ENCODE measurements around the gene ERMP1.

The ERMP1 gene

DNA sequence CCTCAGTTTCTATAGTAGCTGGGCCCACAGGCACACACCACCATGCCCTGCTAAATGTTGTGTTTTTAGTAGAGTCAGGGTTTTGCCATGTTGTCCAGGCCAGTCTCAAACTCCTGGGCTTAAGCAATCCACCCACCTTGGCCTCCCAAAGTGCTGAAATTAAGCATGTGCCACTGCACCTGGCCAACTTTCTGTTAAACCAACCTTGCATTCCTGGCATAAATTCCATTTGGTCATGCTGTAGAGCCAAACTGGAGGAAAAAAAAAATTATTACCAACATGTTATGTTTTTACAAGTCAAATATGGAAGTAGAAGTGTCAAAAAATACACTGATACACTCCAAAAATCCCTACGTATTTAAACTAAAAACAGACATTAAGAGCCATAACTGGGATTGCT lies 54.1 kb downstream of the ERMP1 start:
- DNase-seq, result no peak

DNA sequence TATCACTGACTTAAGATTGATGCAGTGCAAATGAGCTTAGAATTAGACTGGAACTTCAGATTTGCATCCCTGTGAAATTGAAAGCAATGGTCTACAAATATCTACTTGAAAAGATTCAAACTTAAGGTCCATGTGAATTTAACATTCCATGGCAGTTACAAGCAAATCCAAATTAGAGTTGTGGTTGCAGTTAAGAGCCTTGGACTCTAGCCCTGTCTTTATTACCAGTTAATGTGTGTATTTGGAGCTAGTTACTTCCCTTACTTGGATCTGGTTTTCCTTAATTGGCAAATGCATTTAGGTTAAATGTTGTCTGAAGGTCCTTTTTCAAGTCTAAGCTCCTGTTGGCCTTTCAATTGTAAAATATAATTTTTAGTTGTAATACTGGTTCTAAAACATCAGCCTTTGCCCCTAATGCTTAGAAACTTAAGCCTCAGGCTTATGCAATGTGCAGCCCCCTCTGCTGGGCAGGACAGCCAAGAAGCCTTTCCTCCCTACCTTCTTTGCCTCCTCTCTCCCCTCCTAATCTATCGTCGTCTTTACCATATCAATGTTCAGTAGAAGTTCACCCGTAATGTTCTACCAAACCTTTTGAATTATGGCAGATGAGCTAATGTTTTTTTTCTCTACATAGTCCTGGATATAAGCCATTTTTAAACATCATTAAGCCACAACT lies 59.5 kb downstream of the ERMP1 start:
- DNase-seq, result no peak

DNA sequence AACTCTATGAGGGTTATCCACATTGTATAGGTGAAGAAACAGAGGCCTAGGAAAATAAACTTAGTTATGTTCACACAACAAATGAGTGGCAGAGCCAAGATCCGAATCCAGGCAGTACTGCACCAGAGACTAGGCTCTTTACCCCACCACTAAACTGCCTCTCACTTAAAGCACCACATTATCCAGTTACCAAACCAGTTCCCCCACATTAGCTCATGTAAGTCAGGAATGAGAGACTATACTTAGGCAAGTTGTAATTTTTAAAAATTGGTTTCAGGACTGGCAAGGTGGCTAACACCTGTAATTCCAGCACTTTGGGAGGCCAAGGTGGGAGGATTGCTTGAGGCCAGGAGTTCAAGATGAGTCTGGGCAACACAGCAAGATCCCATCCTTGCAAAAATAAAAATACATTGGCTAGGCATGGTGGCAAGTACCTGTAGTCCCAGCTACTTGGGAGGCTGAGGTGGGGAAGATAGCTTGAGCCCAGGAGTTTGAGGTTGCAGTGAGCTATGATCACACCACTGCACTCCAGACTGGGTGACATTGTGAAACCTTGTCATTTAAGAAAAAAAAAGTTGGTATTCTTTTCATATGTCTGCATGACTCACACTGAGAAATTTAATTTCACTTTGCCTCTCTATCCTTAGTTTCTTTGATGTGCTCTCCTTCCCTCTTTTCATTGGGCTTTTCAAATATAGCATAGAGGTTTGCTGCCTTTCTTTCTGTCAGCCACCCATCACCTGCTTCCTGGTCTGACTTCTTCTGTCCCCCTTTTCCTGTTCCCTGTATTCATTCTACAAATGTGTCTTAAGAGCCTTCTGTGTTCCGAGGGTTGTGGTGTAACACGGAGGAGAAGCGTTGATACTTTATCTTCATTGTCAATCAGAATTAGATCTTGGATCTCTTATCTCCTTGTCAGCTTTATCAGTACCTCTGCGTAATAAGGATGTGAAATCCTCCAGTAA lies 64.7 kb downstream of the ERMP1 start:
- no peak for DNase-seq

DNA sequence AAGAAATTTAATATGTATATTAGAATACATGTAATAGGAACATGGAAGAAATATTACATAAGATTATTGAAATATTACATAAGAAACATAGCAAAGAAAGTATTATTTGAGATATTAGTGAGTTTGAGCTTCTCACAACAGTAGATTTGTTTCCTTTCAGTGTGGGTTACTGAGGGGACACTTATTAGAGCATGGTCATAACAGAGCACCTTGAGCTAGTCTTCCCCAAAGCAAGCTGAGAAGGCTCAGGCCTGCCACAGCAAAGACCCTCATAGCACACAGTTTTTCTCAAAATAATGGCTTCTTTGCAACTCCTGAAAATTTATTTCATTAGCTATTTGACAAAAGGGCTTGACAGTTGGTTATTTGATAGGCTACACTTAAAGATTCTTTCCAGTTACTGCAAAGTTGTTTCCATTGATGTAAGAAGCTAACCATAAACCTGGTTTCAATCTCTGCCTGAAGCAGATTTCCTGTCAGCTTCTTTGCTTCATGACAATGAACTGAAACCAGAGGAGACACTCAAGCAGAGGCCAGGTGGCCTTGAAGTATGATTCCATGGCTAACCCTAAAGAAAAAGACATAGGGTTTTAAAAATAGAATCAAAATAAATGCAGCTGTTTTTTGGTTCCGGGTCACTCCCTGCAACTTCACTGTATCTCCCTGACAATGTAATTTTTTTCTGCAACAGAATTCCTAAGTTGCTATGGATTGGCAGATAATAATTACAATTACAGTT lies 68.6 kb downstream of the ERMP1 start:
- no peak for DNase-seq

DNA sequence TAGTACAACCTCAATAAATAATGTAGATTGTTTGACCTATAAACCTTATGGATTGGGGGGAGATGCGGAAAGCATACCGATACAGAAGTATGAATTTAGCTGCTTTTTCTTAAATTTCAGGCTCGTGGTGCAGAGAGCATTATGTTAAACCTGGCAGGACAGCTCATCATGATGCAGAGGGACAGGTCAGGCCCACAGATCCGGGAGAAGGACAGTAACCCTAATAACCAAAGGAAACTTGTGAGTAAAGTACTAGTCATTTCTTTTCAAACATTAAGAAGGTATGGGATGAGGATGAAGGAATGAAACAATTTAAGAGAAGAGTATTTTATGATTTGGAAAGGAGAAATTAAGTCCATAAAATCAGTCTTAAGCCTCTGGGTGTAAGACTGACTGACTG lies 70.5 kb downstream of the ERMP1 start:
- DNase-seq, result no peak

DNA sequence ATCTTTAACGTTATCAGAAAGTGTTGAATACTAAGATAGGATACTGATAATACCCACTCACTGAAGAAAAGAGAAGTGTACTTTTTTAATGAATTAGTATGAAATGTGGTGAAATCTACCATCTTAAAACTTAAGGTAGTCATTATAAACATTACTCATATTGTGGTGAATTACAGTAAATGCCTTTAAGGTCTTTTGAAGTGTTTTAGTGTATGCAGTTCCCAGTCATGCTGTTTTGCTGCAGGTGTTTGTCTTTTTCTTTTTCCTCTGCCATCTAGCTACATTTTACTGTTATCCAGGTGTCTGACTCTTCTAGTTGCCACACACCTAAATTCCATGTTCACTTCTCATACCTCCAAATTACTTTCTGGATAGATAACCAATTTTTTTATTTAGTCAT lies 72.6 kb downstream of the ERMP1 start:
- DNase-seq, result no peak

DNA sequence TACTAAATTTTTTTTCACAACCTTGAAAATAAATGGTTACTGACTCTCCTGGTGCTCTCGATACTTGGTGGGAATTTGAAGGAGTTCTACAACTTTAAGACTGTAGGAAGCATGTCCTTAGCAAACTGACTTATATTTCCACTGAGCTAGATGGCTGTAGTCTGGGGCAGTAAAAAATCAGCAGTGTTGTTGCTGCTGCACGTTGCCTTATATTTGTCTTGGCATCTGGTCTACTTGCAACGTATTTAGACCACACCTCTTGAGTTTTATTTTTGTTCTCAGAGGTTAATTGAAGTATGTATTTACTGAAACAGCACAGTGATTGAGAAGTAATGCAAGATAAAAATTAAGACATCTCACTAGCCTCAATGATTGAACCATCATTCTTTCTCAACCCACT lies 76.3 kb downstream of the ERMP1 start:
- no peak for DNase-seq

DNA sequence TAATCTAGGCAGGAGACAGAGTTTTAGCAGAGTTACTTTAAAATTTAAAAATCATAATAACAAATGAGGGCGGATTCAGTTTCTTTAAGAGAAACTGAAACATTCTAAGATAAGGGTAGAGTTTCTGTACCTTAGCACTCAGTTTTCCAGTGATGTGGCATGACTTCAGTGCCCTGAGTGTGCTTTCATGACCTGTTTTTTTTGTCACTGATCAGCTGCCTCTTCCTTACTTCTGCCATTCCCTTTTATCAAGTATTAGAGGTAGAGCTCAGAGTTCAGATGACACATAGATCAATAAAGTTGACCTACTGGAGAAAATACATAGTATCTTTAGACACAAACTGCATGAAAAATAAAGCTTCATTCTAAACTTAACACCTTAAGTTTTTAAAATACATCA lies 82.3 kb downstream of the ERMP1 start:
- no peak for DNase-seq

DNA sequence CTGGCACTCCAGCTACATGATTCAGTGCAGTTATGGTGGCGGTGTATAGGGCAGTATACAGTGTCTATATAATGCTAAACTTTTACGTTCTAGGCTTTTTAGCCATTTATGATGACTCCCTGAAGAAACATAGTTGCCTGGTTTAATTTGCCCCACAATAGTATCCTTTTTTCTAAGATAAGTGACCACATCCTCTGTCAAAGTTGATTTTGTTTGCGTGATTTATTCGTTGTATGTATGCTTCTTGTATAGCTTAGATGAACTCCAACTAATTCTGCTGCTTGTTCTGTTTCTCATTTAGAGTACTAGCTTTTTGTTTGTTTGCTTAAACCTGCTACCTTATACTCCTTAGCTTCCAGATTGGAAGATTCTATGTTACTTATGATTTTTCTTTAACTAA lies 83.6 kb downstream of the ERMP1 start:
- no peak for DNase-seq

DNA sequence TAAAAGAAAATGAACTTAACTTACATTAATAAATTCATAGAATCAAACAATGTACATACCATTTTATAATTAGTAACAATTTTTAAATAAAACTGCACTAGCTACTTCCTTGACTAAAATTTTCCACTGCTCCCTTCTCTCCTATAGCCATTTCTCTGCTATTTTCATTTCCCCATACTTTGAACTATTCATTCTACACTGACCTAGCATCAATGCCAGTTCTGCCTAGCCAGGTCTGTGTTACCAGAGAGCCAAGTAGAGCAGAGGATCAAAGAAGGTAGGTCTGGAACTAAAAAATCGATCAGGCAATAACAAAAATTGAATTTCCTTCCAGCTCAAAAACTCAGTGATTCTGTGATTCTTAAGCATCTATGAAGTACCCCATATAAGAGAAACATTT lies 84.5 kb downstream of the ERMP1 start:
- DNase-seq, result no peak

DNA sequence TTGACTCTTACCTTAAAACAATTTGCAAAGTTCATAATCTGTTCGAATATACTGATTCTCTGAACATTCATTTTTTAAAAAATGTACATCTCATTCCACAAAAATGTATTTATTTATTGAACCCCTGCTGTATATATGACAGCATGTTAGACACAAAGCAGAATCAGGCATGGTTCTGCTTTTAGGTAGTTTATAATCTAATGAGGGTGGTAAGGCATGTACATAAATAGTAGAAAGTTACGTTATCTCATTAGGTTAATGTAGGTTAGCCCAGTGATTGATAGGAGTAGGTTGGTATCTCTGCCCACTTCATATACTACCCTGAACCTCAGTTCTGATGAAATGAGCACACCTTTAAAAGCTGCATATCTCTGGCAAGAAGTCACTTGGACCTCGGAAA lies 89.8 kb downstream of the ERMP1 start:
- no peak for DNase-seq

DNA sequence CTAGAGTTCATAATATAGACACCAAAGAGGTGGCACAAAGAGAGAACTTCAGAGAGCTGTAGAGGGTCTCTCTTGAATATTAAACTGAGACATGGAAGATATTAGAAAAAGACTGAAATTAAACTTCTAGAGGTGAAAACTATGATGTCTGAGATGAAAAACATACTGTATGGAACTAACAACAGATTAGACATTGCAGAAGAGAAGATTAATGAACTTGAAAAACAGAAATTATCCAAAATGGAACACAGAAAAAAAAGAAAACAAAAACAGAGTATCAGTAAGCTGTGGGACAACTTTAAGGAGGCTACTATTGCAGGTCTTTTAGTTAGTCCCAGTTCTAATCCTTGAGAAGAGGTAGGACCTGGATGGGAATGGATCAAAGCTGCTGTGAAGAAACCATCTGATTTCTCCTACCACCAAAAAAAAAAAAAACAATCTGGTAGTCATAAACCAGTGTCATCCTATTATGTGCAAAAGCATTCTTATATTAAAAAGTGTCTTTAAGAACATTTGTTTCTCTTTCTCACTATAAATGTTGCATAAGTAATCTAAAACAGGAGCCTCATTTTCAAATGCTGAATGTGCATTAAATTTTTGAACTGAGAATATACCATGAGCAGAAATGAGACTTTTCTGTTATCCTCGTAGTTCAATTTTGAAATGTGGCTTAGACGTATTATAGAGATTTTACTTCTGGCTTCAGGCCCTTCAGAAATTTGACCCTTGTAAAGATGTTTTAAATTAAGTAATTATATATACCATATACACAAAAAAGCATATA lies 96.2 kb downstream of the ERMP1 start:
- DNase-seq, result no peak

DNA sequence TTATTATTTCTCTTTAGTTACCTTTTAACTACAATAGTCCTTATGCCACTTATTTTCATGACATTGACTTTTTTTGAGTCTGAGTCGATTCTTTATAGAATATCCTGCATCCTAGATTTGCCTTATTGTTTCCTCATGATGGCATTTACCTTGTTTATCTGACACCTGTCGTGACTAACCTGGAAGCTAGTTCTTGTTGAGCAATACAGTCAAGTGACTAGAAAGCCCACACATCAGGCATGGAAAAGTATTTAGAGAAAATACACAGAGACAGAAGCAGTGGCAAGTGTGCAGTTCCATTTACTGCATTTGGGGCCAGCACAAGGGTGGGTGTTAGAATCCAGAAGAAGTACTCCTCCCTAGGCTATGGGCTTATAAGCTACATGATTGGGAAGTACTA lies 97.8 kb downstream of the ERMP1 start:
- no peak for DNase-seq

Data from activated effector memory CD4-positive, alpha-beta T cell treated with Interleukin-2 at 50 U/mL for 16 hours (primary cell).